GM23248 (cell line): ENCODE results near the gene UCK2.

ENCODE experiments used
- EZH2 ChIP-seq: fragments of 200-600 bp; sonication (generic); IDR thresholded peaks from 2 replicates; pipeline ENCODE4 v1.6.1; 2018; ENCODE audit warnings: antibody characterized with exemption, mild to moderate bottlenecking; ENCODE audit not compliant: insufficient read depth, poor library complexity, severe bottlenecking
- EZH2phosphoT487 ChIP-seq: fragments of 200-600 bp; sonication (generic); IDR thresholded peaks from 2 replicates; pipeline ENCODE4 v1.6.1; 2018; ENCODE audit warnings: antibody characterized with exemption, moderate library complexity, mild to moderate bottlenecking, low read depth; ENCODE audit not compliant: insufficient read depth

DNA sequence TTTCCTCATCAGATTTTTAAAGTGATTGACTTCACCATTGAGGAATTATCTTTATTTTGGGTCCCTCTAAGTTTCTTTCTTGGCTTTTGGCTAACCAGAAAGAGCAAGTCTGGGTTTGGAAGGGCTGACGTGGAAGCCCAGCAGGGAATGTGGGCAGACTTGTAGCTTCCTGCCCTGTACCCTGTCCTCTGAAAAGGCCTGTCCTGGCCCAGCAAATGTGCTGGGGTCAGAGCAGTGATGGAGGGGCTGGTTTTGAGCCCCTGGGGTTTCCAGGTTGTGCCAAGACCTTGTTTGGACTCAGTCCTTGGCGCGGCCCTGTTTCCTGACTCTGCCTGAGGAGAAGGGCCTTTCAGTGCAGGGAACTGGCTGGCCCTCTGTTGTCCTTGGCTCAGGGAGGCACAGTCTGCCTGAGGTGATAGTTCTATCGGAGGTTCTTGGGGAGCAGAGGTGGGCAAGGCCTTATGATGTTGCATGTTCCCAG is 72.1 kb downstream of the UCK2 start:
- no peak for TF ChIP-seq EZH2
- no peak for TF ChIP-seq EZH2phosphoT487
